SK-N-SH (cell line): ENCODE data around the gene SLC22A23.

Source experiments
- JUND ChIP-seq: IDR thresholded peaks from 2 replicates; pipeline ENCODE4 v1.4.0; 2012
- NRF1 ChIP-seq: IDR thresholded peaks from 2 replicates; pipeline ENCODE4 v1.6.1; 2012; ENCODE audit warnings: low read depth, mild to moderate bottlenecking, low read length
- YY1 ChIP-seq: IDR thresholded peaks from 2 replicates; pipeline ENCODE4 v1.4.0; 2012; ENCODE audit warnings: low read depth, mild to moderate bottlenecking

- no peak for TF ChIP-seq YY1
- no peak for TF ChIP-seq JUND
- TF ChIP-seq NRF1, result no peak
Measured at GRCh38 chr6:3406891-3407809, 49.7 kb downstream of the SLC22A23 start.
